Esophagus muscularis mucosa (tissue), 4 donors: ENCODE results near the gene SLC22A3.

ENCODE experiments used
- CTCF ChIP-seq, 3 experiments: fragments of 200-600 bp in 2 of 3; fragments of 450-650 bp in 1 of 3; sonication (generic) in 2 of 3; IDR thresholded peaks; one replicate each; pipeline ENCODE4 v1.5.1; 2017 to 2019; ENCODE audit warnings: antibody characterized with exemption in 3 of 3, mild to moderate bottlenecking in 2 of 3, moderate library complexity in 1 of 3
- EP300 ChIP-seq: sonication (generic); formaldehyde crosslinking; IDR thresholded peaks from one replicate; pipeline ENCODE4 v1.6.1; 2017; ENCODE audit warnings: antibody characterized with exemption
- POLR2AphosphoS5 ChIP-seq, 2 donors: sonication (generic); formaldehyde crosslinking; IDR thresholded peaks; one replicate each; pipeline ENCODE4 v1.6.1; 2017; ENCODE audit warnings: antibody characterized with exemption in 2 of 2

- TF ChIP-seq CTCF (IDR thresholded peaks at IDR 0.05) (no peak), EP300 (no peak), POLR2AphosphoS5 (IDR thresholded peaks at IDR 0.05) (no peak)
These were observed 28.9 kb upstream of the SLC22A3 start for GRCh38 chr6:160319246-160319645.
